ENCODE measurements around the gene FHOD3.

FHOD3 gene

GRCh38 chr18:36387310-36387709 lies 89.8 kb downstream of the FHOD3 start:
- TF ChIP-seq MYC (IDR thresholded peaks at IDR 0.05; ENCODE audit: low read depth, low read length) (no peak), MAX (IDR thresholded peaks at IDR 0.05; ENCODE audit: low read depth, low read length) (no peak), POLR2A (IDR thresholded peaks at IDR 0.05; ENCODE audit: extremely low read depth, insufficient read length) (no peak)
- TF ChIP-seq, protein P1, sequence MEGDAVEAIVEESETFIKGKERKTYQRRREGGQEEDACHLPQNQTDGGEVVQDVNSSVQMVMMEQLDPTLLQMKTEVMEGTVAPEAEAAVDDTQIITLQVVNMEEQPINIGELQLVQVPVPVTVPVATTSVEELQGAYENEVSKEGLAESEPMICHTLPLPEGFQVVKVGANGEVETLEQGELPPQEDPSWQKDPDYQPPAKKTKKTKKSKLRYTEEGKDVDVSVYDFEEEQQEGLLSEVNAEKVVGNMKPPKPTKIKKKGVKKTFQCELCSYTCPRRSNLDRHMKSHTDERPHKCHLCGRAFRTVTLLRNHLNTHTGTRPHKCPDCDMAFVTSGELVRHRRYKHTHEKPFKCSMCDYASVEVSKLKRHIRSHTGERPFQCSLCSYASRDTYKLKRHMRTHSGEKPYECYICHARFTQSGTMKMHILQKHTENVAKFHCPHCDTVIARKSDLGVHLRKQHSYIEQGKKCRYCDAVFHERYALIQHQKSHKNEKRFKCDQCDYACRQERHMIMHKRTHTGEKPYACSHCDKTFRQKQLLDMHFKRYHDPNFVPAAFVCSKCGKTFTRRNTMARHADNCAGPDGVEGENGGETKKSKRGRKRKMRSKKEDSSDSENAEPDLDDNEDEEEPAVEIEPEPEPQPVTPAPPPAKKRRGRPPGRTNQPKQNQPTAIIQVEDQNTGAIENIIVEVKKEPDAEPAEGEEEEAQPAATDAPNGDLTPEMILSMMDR (IDR thresholded peaks at IDR 0.05; ENCODE audit: low read depth, low read length): no peak
- H3K4me3 ChIP-seq (ENCODE audit: low read depth, low read length): no peak overlapping the region
- no peak for DNase-seq (ENCODE audit: low read depth)

- TF ChIP-seq, protein P1 (IDR thresholded peaks at IDR 0.05; ENCODE audit: low read depth, low read length): no peak
- TF ChIP-seq POLR2A (IDR thresholded peaks at IDR 0.05; ENCODE audit: extremely low read depth, insufficient read length) (no peak), MYC (IDR thresholded peaks at IDR 0.05; ENCODE audit: low read depth, low read length) (no peak), MAX (IDR thresholded peaks at IDR 0.05; ENCODE audit: low read depth, low read length) (no peak)
- DNase-seq (ENCODE audit: low read depth): no peak
Measured at GRCh38 chr18:36388310-36388709, 90.8 kb downstream of the FHOD3 start.

DNA sequence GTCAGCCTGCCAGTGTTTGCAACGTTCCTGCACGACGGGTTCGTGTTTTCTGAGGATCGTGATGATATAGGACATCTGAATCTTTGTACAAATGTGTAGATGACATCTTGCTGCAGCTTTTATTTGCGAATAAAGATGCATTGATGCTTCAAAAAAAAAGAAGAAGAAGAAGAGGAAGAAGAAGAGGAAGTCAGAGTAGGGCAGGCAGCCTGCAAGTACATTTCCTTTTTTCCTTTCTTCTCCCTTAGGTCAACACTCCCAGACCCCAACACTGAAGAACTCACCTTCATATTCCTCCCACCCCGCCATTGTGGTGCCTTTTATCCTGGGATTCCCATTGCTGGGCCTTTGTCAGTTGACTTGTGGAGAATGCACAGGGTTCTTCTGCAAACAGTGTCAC lies 91.5 kb downstream of the FHOD3 start:
- TF ChIP-seq POLR2A (IDR thresholded peaks at IDR 0.05; ENCODE audit: extremely low read depth, insufficient read length): no peak
- TF ChIP-seq MYC (IDR thresholded peaks at IDR 0.05; ENCODE audit: low read depth, low read length): no peak
- TF ChIP-seq, protein P1 (IDR thresholded peaks at IDR 0.05; ENCODE audit: low read depth, low read length): no peak
- TF ChIP-seq MAX (IDR thresholded peaks at IDR 0.05; ENCODE audit: low read depth, low read length): no peak
- no peak for DNase-seq (ENCODE audit: low read depth)
- H3K4me3 ChIP-seq (ENCODE audit: low read depth, low read length): no peak overlapping the region

More at GRCh38 chr18:36388310-36388709, 90.8 kb downstream of the FHOD3 start:
- H3K4me3 ChIP-seq (ENCODE audit: low read depth, low read length): no peak overlapping the region

GRCh38 chr18:36389811-36390581 lies 92.5 kb downstream of the FHOD3 start:
- no peak overlapping the region for H3K4me3 ChIP-seq (ENCODE audit: low read depth, low read length)
- TF ChIP-seq MAX (IDR thresholded peaks at IDR 0.05; ENCODE audit: low read depth, low read length) (no peak), MYC (IDR thresholded peaks at IDR 0.05; ENCODE audit: low read depth, low read length) (no peak), POLR2A (IDR thresholded peaks at IDR 0.05; ENCODE audit: extremely low read depth, insufficient read length) (no peak)
- TF ChIP-seq, protein P1 (IDR thresholded peaks at IDR 0.05; ENCODE audit: low read depth, low read length): no peak
- no peak for DNase-seq (ENCODE audit: low read depth)

DNA sequence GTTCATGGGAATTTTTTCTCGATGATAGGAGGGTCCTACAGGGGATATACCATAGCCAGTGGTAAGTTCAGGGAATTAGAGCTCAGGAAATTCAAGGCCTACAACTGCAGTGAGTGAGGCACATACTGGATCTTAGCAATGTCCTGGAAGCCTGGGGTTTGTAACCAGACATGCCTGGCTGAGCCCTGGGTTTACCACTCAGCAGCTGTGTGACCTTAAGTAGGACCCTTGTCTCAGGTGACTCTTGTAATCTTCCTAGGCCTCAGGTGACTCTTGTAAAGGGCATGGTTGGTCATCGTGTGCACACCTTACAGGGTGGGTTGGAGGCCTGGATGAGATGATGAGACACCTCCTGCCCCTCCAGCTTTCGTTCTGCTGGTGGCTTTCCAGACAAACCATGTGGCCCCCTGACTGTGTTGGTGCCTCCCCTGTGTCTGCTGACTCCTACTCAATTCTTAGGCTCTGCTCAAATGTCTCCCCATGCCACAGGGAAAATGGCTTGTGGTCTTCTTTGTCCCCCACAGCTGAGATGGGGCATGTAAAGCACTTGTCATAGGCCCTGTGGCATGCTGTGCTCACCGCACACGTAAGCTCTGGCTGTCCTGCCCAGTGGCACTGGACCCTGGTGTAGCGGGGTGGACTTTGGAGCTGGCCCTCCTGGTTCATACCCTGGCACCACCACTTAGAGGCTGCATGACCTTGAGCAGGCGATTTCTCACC lies 94.1 kb downstream of the FHOD3 start:
- DNase-seq (ENCODE audit: low read depth): no peak
- TF ChIP-seq MAX (IDR thresholded peaks at IDR 0.05; ENCODE audit: low read depth, low read length): no peak
- no peak overlapping the region for H3K4me3 ChIP-seq (ENCODE audit: low read depth, low read length)
